Measurements from ENCODE around the gene PTPA. TPM values are rescaled to one million over a fixed set of nuclear protein-coding genes. Genes with fewer than 3 reads are reported as not detected.

Gene PTPA
- total and polyA plus RNA-seq, 2 donors (not counting 1 experiment from before 2014, with no cell fraction given): 35.0 to 73.9 TPM

DNA sequence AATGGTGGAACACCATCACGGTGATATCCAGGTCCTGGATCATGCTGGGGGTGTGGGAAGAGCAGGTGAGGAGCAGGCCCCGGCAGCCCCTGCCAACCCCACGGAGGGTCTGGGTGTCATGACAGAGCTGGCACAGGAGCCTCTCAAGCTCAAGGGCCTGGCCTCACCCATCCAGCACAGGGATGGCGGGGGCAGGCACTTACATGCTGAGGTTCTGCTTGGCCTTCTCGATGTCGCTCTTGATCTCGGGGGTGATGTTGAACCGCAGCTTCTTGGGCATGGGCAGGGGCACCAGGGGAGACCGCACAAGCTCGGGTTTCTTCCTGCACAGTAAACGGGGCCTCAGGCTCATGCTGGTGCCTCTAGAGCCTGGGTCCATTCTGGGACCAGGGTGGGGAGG is 12.9 kb upstream of the PTPA start:
- H3K27ac ChIP-seq (ENCODE audit: low read length in 2 of 2): no peak overlapping the region
- DNase-seq: no peak
- ChIA-PET POLR2A (interaction anchor here (0.7 kb wide), 1 partner anchor 18 kb away, joined by 3 read pairs; no protein-coding TSS in a partner anchor), CTCF (no interaction called here)
- TF ChIP-seq CTCF (IDR thresholded peaks at IDR 0.05) (no peak), EZH2 (IDR thresholded peaks at IDR 0.05; ENCODE audit: borderline replicate concordance, insufficient read depth, low read depth, low read length, poor library complexity, severe bottlenecking) (no peak)
- H2AFZ ChIP-seq (ENCODE audit: insufficient read depth, low read depth, low read length, poor library complexity, severe bottlenecking): no peak overlapping the region
- H3K27me3 ChIP-seq (replicated peaks in 1 of 4; ENCODE audit: control extremely low read depth in 1 of 4, control insufficient read depth in 3 of 4, insufficient read depth in 4 of 4, low read length in 3 of 4): no peaks in the 10 kb centered on the region
- Mint-ChIP-seq H3K4me3 (no peak overlapping the region), H3K27ac (no peak overlapping the region), H3K9me3 (ENCODE audit: insufficient read depth) (no peaks in the 10 kb centered on the region), H3K4me1 (no peaks in the 10 kb centered on the region), H3K27me3 (no peaks in the 10 kb centered on the region)
- H3K4me2 ChIP-seq (replicated peaks; ENCODE audit: low read depth, low read length, poor library complexity, severe bottlenecking): no peak overlapping the region
- 94% methylated on average over 9 of the region's 11 CpGs for WGBS (ENCODE audit: insufficient coverage)
- intact Hi-C loops (cut with micrococcal nuclease): no loop called here
- no peaks in the 10 kb centered on the region for H3K9me3 ChIP-seq (ENCODE audit: control extremely low read depth in 1 of 3, control insufficient read depth in 2 of 3, insufficient read depth in 1 of 3, low read length in 2 of 3)
- H3K4me1 ChIP-seq (ENCODE audit: control insufficient read depth in 2 of 2, insufficient read depth in 2 of 2, low read length in 2 of 2): no peaks in the 10 kb centered on the region
- no peaks in the 10 kb centered on the region for H3K79me2 ChIP-seq (ENCODE audit: control insufficient read depth, insufficient read depth, low read length)
- no peak for ATAC-seq (ENCODE audit: low read depth)
- H4K20me1 ChIP-seq (ENCODE audit: control insufficient read depth, insufficient read depth, low read length, poor library complexity, severe bottlenecking): no peaks in the 10 kb centered on the region
- H3K36me3 ChIP-seq (replicated peaks in 1 of 2; ENCODE audit: control extremely low read depth in 1 of 2, control insufficient read depth in 1 of 2, extremely low read depth in 1 of 2, insufficient read depth in 2 of 2, low read length in 1 of 2): no peaks in the 10 kb centered on the region
- H3K9ac ChIP-seq (ENCODE audit: low read length): no peak overlapping the region
- no peak overlapping the region for H3K4me3 ChIP-seq (ENCODE audit: control extremely low read depth in 1 of 5, extremely low read depth in 1 of 5, insufficient read depth in 1 of 5, low read depth in 2 of 5, low read length in 4 of 5)

DNA sequence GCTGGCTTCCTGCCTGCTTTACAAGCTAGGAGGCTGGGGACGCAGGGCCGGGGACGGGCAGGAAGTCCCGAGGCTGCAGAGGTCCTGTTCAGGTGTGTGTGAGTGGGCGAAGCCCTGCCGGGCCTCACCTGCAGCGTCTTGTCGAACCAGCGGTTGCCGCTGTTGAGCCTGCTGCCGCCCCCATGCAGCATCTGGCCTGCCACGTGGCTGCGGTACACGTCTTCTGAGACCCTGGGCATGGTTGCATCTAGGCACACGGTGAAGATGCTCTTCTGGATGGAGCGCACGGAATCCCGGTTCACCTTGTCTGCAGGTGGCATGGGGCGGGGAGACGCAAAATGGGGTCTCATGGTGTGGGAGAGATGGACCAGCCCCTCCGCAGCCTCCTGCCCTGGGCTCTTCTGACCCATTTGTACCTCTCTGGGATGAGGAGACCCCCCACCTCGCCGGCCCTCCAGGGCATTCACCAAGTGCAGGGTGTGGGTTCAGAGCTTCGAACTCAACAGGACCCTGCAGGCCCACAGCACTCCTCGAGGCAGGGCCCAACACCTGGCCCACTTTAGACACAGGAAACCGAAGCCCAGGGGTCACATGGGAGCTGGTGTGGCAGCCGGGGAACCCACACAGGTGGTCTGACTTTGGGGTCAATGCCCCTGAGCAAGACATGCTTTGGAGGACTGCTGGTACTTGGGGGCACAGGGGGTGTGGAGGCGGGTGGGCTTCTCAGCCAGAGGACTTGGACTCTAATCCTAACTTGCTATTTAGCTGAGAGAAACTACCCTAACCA is 10.6 kb upstream of the PTPA start:
- WGBS (ENCODE audit: insufficient coverage): 83% methylated on average over 28 of the region's 28 CpGs
- ATAC-seq (ENCODE audit: low read depth): no peak
- intact Hi-C loops (cut with micrococcal nuclease): no loop called here
- no peaks in the 10 kb centered on the region for H3K27me3 Mint-ChIP-seq
- Histone ChIP-seq H3K27ac (ENCODE audit: low read length in 2 of 2) (no peak overlapping the region), H3K9ac (ENCODE audit: low read length) (no peak overlapping the region), H3K4me2 (replicated peaks; ENCODE audit: low read depth, low read length, poor library complexity, severe bottlenecking) (no peak overlapping the region), H3K79me2 (ENCODE audit: control insufficient read depth, insufficient read depth, low read length) (no peaks in the 10 kb centered on the region), H3K27me3 (replicated peaks in 1 of 4; ENCODE audit: control extremely low read depth in 1 of 4, control insufficient read depth in 3 of 4, insufficient read depth in 4 of 4, low read length in 3 of 4) (no peaks in the 10 kb centered on the region), H3K4me3 (ENCODE audit: control extremely low read depth in 1 of 5, extremely low read depth in 1 of 5, insufficient read depth in 1 of 5, low read depth in 2 of 5, low read length in 4 of 5) (no peak overlapping the region), H3K9me3 (ENCODE audit: control extremely low read depth in 1 of 3, control insufficient read depth in 2 of 3, insufficient read depth in 1 of 3, low read length in 2 of 3) (no peaks in the 10 kb centered on the region), H3K36me3 (replicated peaks in 1 of 2; ENCODE audit: control extremely low read depth in 1 of 2, control insufficient read depth in 1 of 2, extremely low read depth in 1 of 2, insufficient read depth in 2 of 2, low read length in 1 of 2) (no peaks in the 10 kb centered on the region), H2AFZ (ENCODE audit: insufficient read depth, low read depth, low read length, poor library complexity, severe bottlenecking) (no peak overlapping the region), H4K20me1 (ENCODE audit: control insufficient read depth, insufficient read depth, low read length, poor library complexity, severe bottlenecking) (no peaks in the 10 kb centered on the region), H3K4me1 (ENCODE audit: control insufficient read depth in 2 of 2, insufficient read depth in 2 of 2, low read length in 2 of 2) (no peaks in the 10 kb centered on the region)
- ChIA-PET POLR2A (no interaction called here), CTCF (interaction anchor here (1.5 kb wide), 1 partner anchor 31 kb away, joined by 4 read pairs; no protein-coding TSS in a partner anchor)
- TF ChIP-seq CTCF (IDR thresholded peaks at IDR 0.05): no peak
- TF ChIP-seq EZH2 (IDR thresholded peaks at IDR 0.05; ENCODE audit: borderline replicate concordance, insufficient read depth, low read depth, low read length, poor library complexity, severe bottlenecking): no peak
- no peaks in the 10 kb centered on the region for H3K9me3 Mint-ChIP-seq (ENCODE audit: insufficient read depth)
- no peak overlapping the region for H3K27ac Mint-ChIP-seq
- no peak overlapping the region for H3K4me3 Mint-ChIP-seq
- no peak for DNase-seq
- H3K4me1 Mint-ChIP-seq: no peaks in the 10 kb centered on the region
